Endometrial microvascular endothelial cells (primary cell): ENCODE results near the gene EZR. TPM values are rescaled to one million over a fixed set of nuclear protein-coding genes. Genes with fewer than 3 reads are reported as not detected.
"Not testable (repeated sequence)": the region's sequence is repeated elsewhere in the genome, so short reads cannot be mapped to it uniquely, and the experiment has no call there.

Experiments used
- in situ Hi-C: cut with HindIII; loops from 2 replicates; pipeline ENCODE4 v1.10.0; 2017; ENCODE audit warnings: low sequenced_read_pairs, low pct_unique_long_range_greater_than_20kb; ENCODE audit errors: inconsistent ontology term
- total RNA-seq: library from RNA; depleted of rRNA; stranded (reverse); fragments of >200 nt; gene quantifications from one replicate; pipeline ENCODE4 v1.2.3, GENCODE V29; 2015; ENCODE audit errors: inconsistent ontology term

EZR gene
- total RNA-seq, 1 donor from 2014 or later: 101 TPM

DNA sequence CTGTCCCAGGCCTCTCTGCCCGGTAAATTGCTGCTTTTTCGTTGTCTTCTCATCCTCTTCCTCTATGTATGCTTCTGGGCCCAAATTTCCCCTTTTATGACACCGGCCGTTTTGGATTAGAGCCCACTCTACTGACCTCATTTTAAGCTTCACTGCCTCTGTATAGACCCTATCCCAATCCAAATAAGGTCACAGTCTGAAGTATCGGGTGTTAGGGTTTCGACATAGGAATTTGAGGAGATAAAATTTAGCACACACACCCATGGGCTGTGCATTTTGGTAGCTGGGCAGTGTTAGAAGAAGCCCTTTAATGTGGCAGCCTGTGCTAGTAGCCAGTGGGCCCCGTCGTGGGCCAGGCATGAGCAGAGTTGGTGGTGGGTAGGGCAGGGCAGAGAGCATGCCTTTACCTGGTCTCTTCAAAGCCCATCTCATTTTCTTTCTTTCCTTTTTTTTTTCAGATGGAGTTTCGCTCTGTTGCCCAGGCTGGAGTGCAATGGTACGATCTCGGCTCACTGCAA lies 27.9 kb upstream of the EZR start:
- in situ Hi-C loops: no loop called here

DNA sequence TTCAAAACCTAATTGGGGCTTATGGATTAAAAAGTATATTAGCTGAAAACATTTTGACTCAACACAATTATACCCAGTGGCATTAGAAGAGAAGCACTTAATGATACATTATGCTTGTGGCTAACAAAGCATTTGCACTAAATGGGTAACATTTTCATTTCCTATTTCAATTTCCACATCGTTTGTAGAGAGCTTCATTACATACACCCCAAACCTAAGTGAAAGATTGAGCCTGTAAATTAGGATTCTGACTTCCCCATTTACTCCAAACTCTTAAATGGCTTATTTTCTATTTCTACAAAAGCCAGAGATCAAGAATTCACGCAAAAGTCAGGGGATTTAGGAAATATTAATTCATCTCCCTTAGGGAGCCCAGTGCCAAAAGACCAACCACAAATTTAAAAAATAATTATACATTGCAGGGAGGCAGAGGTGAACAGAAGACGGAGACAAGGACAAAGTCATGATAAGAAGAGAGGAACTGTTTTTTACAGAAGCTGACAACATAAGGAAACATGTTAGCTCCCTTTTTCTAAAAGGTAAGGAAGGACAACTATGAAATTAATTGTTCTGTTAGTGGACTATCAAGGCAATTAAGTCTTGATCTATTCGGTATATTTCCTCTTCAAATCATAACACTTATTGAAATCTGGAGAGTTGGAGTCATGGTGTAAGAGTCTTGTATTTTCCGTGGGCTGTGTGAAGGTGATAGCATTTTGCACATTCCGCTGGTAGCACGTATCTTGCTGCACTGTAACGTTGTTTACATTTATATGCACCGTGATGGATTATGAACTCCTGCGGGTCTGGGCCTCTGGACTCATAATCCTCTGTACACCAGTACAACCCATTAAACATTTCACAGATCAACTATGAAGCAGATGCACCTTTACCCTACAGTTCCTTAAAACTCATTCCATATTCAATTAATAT lies 24.8 kb upstream of the EZR start:
- in situ Hi-C loops: no loop called here

DNA sequence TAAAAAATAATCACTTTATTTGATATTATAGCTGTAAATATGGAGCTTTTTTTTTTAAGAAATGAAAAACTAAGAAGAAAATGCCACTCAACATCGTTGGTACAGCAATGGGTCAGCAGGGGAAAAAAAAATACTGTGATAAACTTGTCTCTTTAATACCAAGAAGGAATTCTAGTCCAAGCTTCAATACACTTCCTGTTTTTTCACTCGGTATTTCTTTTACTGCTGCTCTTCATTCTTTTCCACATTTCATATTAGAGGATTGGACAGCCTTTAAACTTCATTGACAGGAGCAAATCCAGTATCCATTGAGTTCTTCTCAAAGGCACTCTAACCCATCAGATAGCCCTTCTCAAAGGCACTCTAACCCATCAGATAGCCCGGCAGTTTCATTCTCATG lies 22.2 kb upstream of the EZR start:
- in situ Hi-C loops: no loop called here

DNA sequence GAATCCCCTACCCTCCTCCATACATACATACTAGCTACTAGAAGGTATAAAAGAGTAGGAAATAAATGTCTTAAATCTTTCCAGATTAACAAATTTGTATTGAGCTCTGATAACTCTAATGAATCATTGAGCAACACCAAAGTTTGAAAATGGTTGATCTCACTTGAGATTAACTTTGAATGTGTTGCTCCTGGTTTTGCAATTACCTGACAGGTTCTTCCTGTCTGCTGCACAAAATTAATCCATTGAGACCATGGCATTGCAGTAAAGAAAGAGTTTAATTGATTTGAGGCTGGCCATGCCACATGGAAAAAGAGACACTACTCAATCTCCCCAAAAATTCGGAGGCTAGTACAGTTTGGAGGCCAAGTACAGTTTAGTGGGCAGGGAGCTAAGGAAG lies 21.3 kb upstream of the EZR start:
- in situ Hi-C loops: no loop called here

DNA sequence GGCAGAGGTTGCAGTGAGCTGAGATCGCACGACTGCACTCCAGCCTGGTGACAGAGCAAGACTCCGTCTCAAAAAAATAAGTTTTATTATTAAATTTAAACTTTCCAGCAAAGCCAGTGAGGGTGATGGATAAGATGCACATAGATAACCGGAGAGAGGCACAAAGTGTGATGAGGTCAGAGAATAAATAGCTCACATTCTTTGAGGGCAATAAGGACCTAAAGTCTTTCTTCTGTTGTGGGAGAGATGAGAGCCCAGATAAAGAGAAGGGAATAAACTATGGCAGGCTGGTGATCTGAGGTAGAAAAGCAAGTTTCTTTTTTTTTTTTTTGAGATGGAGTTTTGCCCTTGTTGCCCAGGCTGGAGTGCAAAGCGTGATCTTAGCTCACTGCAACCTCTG lies 20.6 kb upstream of the EZR start:
- in situ Hi-C loops: no loop called here

DNA sequence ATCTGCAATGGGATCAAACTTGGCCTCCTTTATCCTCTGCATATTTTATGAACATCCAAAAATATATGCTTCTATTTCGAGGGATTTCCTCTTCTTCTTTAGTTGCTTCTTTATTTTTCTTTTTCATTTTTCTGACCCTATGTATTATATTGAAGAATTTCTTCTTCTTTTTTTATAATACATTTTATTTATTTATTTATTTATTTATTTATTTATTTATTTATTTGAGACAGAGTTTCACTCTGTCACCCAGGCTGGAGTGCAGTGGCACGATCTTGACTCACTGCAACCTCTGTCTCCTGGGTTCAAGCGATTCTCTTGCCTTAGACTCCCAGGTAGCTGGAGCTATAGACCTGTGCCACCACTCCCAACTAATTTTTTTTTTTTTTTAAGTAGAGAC lies 19.6 kb upstream of the EZR start:
- in situ Hi-C loops: not testable (repeated sequence)

- in situ Hi-C loops: no loop called here
These were observed 18.8 kb upstream of the EZR start for GRCh38 chr6:158837684-158838625.

GRCh38 chr6:158836625-158837311 lies 17.6 kb upstream of the EZR start:
- in situ Hi-C loops: no loop called here

DNA sequence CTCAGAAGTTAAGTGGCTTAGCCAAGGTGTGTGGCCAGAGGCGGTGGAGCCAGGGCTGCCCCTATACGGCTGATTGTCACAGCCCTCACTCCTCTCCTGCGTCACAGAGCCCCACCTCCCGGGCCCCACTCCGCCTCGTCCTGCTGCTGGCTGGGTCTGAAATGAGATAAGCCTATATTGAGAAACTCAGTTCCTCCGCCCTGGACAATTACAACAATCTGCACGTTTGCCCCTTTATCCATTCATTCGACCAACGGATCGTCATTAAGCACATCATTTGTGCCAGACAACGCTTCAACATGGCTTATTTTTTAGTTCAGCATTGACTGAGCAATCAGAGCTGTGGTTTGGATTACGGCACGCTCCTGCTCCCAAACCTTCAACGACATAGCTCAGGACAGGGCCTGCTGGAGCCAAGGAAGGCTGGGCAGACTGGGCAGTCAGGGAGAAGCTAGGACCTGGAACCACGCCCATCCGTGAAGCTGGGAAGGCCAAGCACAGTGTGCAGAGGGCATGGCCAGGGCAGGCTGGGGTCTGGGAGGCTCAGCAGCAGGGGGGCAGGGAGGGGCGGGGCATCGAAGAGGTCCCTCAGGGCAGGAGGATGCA lies 16.6 kb upstream of the EZR start:
- in situ Hi-C loops: no loop called here

- in situ Hi-C loops: no loop called here
These were observed 15.7 kb upstream of the EZR start for GRCh38 chr6:158834675-158835385.

DNA sequence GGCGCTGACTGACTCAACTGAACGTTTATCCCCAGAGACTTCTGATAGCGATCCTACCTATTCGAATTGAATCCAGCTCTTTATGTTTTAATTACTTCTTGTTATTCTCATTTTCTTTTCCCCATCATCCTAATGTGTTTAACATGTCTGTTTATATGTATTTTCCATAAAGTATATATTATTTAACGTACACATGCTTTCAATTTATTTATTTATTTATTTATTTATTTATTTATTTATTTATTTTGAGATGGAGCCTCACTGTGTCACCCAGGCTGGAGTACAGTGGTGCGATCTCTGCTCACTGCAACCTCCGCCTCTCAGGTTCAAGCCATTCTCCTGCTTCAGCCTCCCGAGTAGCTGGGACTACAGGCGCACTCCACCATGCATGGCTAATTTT lies 13.6 kb upstream of the EZR start:
- in situ Hi-C loops: not testable (repeated sequence)

DNA sequence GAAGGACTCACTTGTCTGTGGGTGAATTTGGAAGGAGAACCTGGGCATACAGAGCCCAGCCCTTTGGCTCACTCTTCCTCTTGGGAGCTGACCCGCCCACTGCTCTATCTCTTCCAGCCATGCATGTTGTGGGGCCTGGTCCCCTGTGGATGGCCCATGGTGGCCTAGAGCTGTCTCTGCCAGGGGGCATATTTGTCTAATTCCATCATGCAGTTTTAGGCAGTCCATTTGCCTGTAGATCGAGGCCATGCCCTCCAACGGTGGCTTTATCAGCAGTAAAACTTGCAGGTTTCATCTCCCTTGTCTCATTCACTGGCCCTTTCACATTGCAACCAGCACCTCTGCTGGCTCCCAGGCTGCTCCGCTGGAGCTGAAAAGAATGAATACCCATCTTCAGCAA lies 12.9 kb upstream of the EZR start:
- in situ Hi-C loops: no loop called here

- in situ Hi-C loops: no loop called here
These were observed 12.4 kb upstream of the EZR start for GRCh38 chr6:158831571-158831970.

DNA sequence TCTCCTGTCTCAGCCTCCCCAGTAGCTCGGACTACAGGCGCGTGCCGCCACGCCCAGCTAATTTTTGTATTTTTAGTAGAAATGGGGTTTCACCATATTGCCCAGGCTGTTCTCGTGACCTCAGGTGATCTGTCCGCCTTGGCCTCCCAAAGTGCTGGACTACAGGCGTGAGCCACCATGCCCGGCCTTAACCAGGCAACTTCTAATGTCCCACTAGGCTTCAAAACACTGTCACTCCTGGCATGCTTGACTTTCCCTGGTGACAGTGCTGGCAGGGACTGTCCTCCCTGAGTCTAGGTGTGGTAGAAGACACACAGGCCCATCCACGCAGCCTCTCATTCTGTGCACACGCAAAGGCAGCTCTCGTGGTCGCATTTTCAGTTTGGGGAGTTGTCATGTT lies 11.6 kb upstream of the EZR start:
- in situ Hi-C loops: no loop called here

DNA sequence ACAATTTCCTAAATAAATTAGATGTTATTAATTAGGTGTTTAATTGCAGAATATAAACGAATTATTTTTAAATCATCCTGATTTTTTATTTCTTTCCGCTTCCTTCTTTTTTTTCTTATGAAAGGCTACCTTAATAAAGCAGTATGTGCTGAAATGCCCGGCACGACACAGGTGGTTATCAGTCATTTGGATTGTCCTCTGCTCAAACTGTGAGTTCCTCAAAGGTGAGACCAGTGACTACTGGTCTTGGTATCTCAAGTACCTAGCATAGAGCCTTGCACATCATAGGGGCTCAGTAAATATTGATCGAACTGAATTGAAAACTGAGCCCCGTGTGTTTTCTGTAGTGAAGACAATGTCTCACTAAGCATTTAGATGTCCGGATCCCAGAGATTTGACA lies 9.6 kb upstream of the EZR start:
- in situ Hi-C loops: no loop called here

GRCh38 chr6:158826819-158827501 lies 7.8 kb upstream of the EZR start:
- in situ Hi-C loops: no loop called here

- in situ Hi-C loops: no loop called here
These were observed 6.8 kb upstream of the EZR start for GRCh38 chr6:158825951-158826306.
